Measurements from ENCODE around the gene DDI2.

DDI2 gene

GRCh38 chr1:15681349-15682292 is 64.4 kb downstream of the DDI2 start:
- H3K36me3 ChIP-seq (ENCODE audit: control insufficient read depth, insufficient read depth, low read length), result no peaks in the 10 kb centered on the region
- H3K4me3 ChIP-seq (ENCODE audit: low read depth, low read length), result peak overlapping the region; percentile 8; the same call in 1 of the 2 replicates
- H3K4me1 ChIP-seq (ENCODE audit: control insufficient read depth, insufficient read depth, low read length), result peaks cover 12% of the 10 kb centered on the region
- H3K27me3 ChIP-seq (ENCODE audit: control insufficient read depth, insufficient read depth, low read length), result no peaks in the 10 kb centered on the region
- peaks cover 13% of the 10 kb centered on the region for H3K9me3 ChIP-seq (ENCODE audit: control insufficient read depth, insufficient read depth, low read depth, low read length)
- H3K9ac ChIP-seq (ENCODE audit: low read length), result no peak overlapping the region
- H3K27ac ChIP-seq (ENCODE audit: low read depth, low read length), result no peak overlapping the region

GRCh38 chr1:15682936-15683341 is 65.7 kb downstream of the DDI2 start:
- H3K4me3 ChIP-seq (ENCODE audit: low read depth, low read length), result no peak overlapping the region
- H3K9me3 ChIP-seq (ENCODE audit: control insufficient read depth, insufficient read depth, low read depth, low read length), result peaks cover 5% of the 10 kb centered on the region
- peaks cover 1% of the 10 kb centered on the region; the same call in 1 of the 2 replicates for H3K36me3 ChIP-seq (ENCODE audit: control insufficient read depth, insufficient read depth, low read length)
- H3K27me3 ChIP-seq (ENCODE audit: control insufficient read depth, insufficient read depth, low read length), result no peaks in the 10 kb centered on the region
- H3K4me1 ChIP-seq (ENCODE audit: control insufficient read depth, insufficient read depth, low read length), result peaks cover 12% of the 10 kb centered on the region
- no peak overlapping the region for H3K27ac ChIP-seq (ENCODE audit: low read depth, low read length)
- no peak overlapping the region for H3K9ac ChIP-seq (ENCODE audit: low read length)

DNA sequence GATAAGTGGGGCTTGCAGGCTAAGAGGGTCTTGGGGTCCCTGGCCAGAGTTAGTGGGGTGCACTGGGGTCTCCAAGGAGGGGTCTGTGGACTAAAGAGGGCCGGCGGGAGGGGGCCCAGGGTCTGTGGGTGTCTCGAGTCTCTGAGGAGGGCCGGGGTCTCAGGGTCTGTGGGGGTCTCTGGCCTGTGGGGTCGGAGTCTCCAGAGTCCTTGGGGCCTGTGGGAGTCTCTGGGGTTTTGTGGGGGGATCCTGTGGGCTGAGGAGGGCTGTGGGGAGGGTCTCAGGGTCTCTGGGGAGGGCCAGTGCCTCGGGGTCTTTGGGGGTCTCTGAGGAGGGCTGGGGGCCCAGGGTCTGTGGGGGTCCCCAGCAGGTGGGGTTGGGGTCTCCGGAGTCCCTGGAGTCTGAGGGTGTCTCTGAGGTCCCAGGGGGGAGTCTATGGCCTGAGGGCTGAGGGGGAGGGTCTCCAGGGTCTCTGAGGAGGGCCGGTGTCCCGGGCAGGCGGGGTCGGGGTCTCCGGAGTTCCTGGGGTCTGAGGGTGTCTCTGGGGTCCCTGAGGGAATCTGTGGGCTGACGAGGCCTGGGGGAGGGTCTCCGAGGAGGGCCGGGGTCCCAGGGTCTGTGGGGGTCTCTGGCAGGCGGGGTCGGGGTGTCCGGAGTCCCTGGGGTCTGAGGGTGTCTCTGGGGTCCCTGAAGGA is 66.2 kb downstream of the DDI2 start:
- Histone ChIP-seq H3K36me3 (ENCODE audit: control insufficient read depth, insufficient read depth, low read length) (peaks cover 3% of the 10 kb centered on the region; the same call in 1 of the 2 replicates), H3K4me1 (ENCODE audit: control insufficient read depth, insufficient read depth, low read length) (peaks cover 12% of the 10 kb centered on the region), H3K4me3 (ENCODE audit: low read depth, low read length) (peak overlapping the region; percentile 81), H3K9me3 (ENCODE audit: control insufficient read depth, insufficient read depth, low read depth, low read length) (0 out of 2 replicates have a peak, but pooled peaks cover 3% of the 10 kb centered on the region), H3K9ac (ENCODE audit: low read length) (peak overlapping the region; percentile 80), H3K27ac (ENCODE audit: low read depth, low read length) (peak overlapping the region; percentile 92), H3K27me3 (ENCODE audit: control insufficient read depth, insufficient read depth, low read length) (no peaks in the 10 kb centered on the region)

GRCh38 chr1:15684042-15684461 is 66.8 kb downstream of the DDI2 start, which contains the start of gene PLEKHM2:
TSS of gene PLEKHM2 (plus strand) at chr1:15684320. CDS start at chr1:15684559, 239 bp downstream.
- Histone ChIP-seq H3K4me1 (ENCODE audit: control insufficient read depth, insufficient read depth, low read length) (peaks cover 12% of the 10 kb centered on the region), H3K27ac (ENCODE audit: low read depth, low read length) (peak within 1 kb of the TSS; percentile 92), H3K9ac (ENCODE audit: low read length) (peak within 1 kb of the TSS; percentile 80), H3K27me3 (ENCODE audit: control insufficient read depth, insufficient read depth, low read length) (no peaks in the 10 kb centered on the region), H3K4me3 (ENCODE audit: low read depth, low read length) (peak within 1 kb of the TSS; percentile 81), H3K36me3 (ENCODE audit: control insufficient read depth, insufficient read depth, low read length) (peaks cover 3% of the 10 kb centered on the region; the same call in 1 of the 2 replicates), H3K9me3 (ENCODE audit: control insufficient read depth, insufficient read depth, low read depth, low read length) (0 out of 2 replicates have a peak, but pooled peaks cover 3% of the 10 kb centered on the region)

DNA sequence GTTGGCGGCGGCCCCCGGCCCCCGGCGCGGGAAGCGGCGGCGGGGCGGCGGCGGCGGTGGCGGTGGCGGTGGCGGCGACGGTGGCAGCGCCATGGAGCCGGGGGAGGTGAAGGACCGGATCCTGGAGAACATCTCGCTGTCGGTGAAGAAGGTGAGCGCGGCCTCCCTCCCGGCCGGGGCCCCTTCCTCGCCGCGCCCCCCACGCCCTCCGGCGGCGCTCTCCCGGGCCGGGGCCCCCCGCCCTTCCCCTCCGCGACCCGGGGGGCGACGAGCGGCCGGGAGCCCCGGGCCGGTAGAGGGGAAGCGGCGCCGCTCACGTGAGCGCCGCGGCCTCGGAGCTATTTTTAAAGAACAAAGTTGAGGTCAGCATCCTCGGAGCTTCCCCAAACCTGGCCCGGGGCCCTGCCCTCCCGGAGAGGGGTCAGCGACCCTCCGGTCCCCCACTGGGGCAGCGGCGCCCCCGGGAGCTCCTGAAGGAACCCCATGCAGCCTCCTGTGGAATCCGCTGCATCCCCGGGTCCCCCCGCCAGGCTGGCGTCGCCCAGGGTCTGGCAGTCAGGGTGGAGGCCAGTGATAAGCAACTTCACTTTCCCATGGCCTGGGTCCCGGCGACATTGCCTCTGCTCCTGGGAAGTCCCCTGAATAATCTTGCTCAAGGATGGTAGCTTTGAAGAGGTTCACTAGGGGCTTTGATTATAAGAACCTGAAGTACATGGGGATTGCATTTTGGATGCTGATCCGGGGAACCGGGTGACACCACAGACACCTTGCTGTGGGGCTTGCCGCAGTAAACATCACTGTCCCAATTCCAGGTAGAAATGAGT is 67.4 kb downstream of the DDI2 start:
- Histone ChIP-seq H3K4me3 (ENCODE audit: low read depth, low read length) (peak overlapping the region; percentile 81), H3K9me3 (ENCODE audit: control insufficient read depth, insufficient read depth, low read depth, low read length) (0 out of 2 replicates have a peak, but pooled peaks cover 3% of the 10 kb centered on the region), H3K27me3 (ENCODE audit: control insufficient read depth, insufficient read depth, low read length) (no peaks in the 10 kb centered on the region), H3K36me3 (ENCODE audit: control insufficient read depth, insufficient read depth, low read length) (peaks cover 8% of the 10 kb centered on the region), H3K4me1 (ENCODE audit: control insufficient read depth, insufficient read depth, low read length) (peaks cover 12% of the 10 kb centered on the region), H3K27ac (ENCODE audit: low read depth, low read length) (no peak overlapping the region; the same call in 1 of the 2 replicates), H3K9ac (ENCODE audit: low read length) (peak overlapping the region; percentile 72)

GRCh38 chr1:15685820-15686219 is 68.6 kb downstream of the DDI2 start:
- Histone ChIP-seq H3K27me3 (ENCODE audit: control insufficient read depth, insufficient read depth, low read length) (no peaks in the 10 kb centered on the region), H3K4me3 (ENCODE audit: low read depth, low read length) (peak overlapping the region; percentile 81; the same call in 1 of the 2 replicates), H3K4me1 (ENCODE audit: control insufficient read depth, insufficient read depth, low read length) (peaks cover 12% of the 10 kb centered on the region), H3K36me3 (ENCODE audit: control insufficient read depth, insufficient read depth, low read length) (peaks cover 8% of the 10 kb centered on the region), H3K27ac (ENCODE audit: low read depth, low read length) (no peak overlapping the region), H3K9ac (ENCODE audit: low read length) (no peak overlapping the region), H3K9me3 (ENCODE audit: control insufficient read depth, insufficient read depth, low read depth, low read length) (0 out of 2 replicates have a peak, but pooled peaks cover 3% of the 10 kb centered on the region)

DNA sequence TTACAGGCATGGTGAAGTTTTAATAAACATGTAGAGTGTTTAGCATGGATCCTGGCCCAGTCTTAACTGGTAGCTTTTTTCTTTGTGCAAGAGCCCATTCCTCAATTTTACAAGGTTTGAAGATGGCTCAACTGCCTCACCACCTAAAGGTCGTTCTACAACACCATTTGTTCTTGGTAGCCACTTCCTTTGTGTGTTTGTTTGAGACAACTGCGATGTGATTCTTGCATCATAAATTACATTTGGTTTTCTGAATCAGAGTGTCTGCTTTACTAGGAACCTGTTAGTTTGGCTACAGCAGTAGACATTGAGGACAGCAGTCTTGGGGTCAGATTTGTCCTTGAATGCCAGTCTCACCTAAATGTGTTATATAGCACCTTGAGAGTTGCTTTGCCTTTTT is 70.2 kb downstream of the DDI2 start:
- Histone ChIP-seq H3K27me3 (ENCODE audit: control insufficient read depth, insufficient read depth, low read length) (no peaks in the 10 kb centered on the region), H3K4me1 (ENCODE audit: control insufficient read depth, insufficient read depth, low read length) (peaks cover 6% of the 10 kb centered on the region; the same call in 1 of the 2 replicates), H3K4me3 (ENCODE audit: low read depth, low read length) (no peak overlapping the region), H3K36me3 (ENCODE audit: control insufficient read depth, insufficient read depth, low read length) (peaks cover 10% of the 10 kb centered on the region), H3K27ac (ENCODE audit: low read depth, low read length) (no peak overlapping the region), H3K9ac (ENCODE audit: low read length) (no peak overlapping the region), H3K9me3 (ENCODE audit: control insufficient read depth, insufficient read depth, low read depth, low read length) (0 out of 2 replicates have a peak, but pooled peaks cover 3% of the 10 kb centered on the region)

DNA sequence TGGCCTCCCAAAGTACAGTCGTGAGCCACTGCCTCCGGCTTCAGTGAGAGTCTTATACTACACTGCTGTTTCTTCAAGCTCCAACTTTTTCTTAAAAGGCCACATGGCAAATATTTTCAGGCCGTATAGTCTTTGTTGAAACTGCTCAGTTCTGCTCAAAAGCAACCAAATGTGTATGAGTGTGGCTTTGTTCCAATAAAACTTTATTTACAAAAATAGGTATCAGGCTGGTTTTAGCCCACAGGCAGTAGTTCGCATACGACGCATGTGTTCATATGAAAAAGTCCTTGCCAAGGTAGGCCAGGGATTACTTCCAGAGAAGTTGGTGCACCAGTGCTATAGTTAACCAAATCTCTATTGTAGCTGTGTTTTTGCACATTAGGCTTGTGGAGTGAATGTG is 73.1 kb downstream of the DDI2 start:
- H3K27me3 ChIP-seq (ENCODE audit: control insufficient read depth, insufficient read depth, low read length), result no peaks in the 10 kb centered on the region
- H3K4me1 ChIP-seq (ENCODE audit: control insufficient read depth, insufficient read depth, low read length), result peaks cover 6% of the 10 kb centered on the region; the same call in 1 of the 2 replicates
- H3K27ac ChIP-seq (ENCODE audit: low read depth, low read length), result no peak overlapping the region
- H3K36me3 ChIP-seq (ENCODE audit: control insufficient read depth, insufficient read depth, low read length), result peaks cover 10% of the 10 kb centered on the region
- H3K4me3 ChIP-seq (ENCODE audit: low read depth, low read length), result no peak overlapping the region
- 0 out of 2 replicates have a peak, but pooled peaks cover 3% of the 10 kb centered on the region for H3K9me3 ChIP-seq (ENCODE audit: control insufficient read depth, insufficient read depth, low read depth, low read length)
- H3K9ac ChIP-seq (ENCODE audit: low read length), result no peak overlapping the region

GRCh38 chr1:15691434-15692032 is 74.3 kb downstream of the DDI2 start:
- Histone ChIP-seq H3K9ac (ENCODE audit: low read length) (no peak overlapping the region), H3K4me1 (ENCODE audit: control insufficient read depth, insufficient read depth, low read length) (no peaks in the 10 kb centered on the region), H3K9me3 (ENCODE audit: control insufficient read depth, insufficient read depth, low read depth, low read length) (0 out of 2 replicates have a peak, but pooled peaks cover 3% of the 10 kb centered on the region), H3K36me3 (ENCODE audit: control insufficient read depth, insufficient read depth, low read length) (peaks cover 10% of the 10 kb centered on the region), H3K27me3 (ENCODE audit: control insufficient read depth, insufficient read depth, low read length) (no peaks in the 10 kb centered on the region), H3K4me3 (ENCODE audit: low read depth, low read length) (no peak overlapping the region), H3K27ac (ENCODE audit: low read depth, low read length) (no peak overlapping the region)

All from HUES6 (cell line).